ENCODE results near the gene KLK11.
A peak's percentile ranks its signal among the peaks of the same experiment; 100 is the strongest.

The KLK11 gene

DNA sequence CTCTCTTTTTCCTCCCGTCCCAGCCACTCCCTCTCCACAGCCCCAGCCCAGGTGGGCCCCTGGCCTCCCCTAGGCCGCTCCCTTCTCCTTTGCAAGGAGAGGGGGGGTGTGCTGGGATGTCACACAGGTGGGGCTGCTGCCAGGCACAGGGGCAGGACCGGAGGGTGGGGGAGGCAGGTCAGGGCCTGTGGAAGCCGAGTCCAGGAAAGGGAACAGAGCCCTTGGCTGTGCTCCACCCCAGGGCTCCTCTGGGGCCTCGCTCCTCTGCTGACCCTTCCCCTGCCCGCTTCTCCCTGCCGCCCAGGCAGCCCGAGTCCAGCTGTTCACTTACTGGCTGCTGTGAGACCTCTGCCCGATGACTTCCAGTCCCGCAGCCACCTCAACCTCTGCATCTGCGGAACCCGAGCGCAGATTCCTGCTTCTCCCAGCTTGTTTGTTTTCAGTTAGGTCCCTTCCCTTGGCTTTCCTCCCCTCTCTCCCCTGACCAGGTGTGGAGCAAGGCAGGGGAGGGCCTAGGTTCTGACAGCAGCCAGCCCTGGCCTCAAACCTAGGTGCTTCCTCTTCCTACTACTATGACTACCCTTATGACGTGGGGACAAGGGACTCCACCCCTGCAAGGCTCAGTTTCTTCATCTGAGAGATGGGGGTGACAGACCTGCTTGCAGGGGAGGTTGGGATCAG lies 850 bp upstream of the KLK11 start:
- DNase-seq = no peak

DNA sequence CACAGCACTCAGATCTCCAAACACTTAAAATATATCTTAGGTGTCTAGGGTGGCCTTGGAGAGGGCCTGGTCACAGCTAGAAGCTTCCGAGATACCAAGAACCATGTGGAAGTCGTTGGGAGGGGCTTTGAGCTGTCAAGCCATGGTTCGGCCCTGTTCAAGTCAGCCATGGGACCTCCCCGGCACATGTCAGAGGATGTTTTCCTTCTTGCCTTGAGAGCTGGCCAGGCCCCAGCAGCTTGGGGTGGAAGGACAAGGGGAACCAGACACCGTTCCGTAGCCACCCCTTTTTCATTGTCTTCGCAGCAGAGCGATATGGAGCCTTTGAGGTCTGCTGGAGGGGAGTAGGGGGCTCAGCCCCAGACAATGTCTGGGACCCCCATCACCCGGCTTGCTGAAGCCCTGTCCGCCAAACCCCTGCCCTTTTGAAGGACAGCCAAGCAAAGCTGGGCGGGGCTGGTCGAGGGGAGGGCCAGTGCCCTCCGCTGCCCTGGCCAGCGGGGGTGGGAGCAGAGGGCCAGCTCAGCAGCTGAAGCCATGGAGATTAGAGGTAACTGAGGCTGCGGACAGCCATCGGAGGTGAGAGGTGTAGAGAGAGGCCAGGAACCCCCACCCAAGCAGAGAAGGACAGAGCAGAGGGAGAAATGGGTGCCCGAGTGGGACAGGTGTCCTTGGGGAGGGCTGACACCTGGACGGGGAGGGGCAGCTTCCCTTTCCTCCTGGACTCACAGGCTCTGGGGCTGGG lies 435 bp downstream of the KLK11 start:
- DNase-seq = no peak

- DNase-seq = no peak
These were observed 1.0 kb downstream of the KLK11 start for GRCh38 chr19:51025401-51025800.

- DNase-seq = no peak
These were observed 1.5 kb downstream of the KLK11 start for GRCh38 chr19:51024924-51025323.

- DNase-seq = no peak
These were observed 2.5 kb downstream of the KLK11 start for GRCh38 chr19:51023946-51024345.

- DNase-seq = no peak
These were observed 3.9 kb downstream of the KLK11 start for GRCh38 chr19:51022526-51022925.

DNA sequence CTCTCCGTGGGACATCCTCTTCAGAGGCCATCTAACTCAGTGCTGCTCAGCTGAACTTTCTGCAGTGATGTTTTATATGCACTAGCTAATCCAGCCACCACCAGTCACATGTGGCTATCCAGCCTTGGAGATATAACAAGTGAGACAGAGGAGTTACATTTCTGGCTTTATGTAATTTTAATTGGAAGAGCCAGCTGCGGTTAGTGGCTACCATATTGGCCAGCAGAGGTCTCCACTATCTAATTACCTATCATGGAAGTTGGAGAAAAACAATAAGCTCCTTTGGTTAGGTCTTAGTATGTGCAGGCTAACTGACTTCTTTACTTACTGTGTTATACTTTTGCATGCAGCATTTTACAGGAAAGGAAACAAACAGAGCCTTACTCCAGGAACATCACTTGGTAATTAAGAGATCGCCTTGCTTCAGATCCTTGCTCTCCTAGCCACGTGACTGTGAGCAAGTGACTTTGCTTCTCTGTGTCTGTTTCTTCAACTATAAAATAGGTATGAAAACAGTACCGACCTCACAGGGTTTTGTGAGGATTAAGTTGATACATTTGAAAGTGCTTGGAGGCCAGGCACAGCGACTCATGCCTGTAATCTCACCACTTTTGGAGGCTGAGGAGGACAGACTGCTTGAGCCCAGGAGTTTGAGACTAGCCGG lies 5.3 kb downstream of the KLK11 start:
- DNase-seq = peak; percentile 42

- no peak for DNase-seq
These were observed 6.9 kb downstream of the KLK11 start, which contains the start of gene KLK10 for GRCh38 chr19:51019544-51019925. TSS of gene KLK10 (minus strand) at chr19:51019709. CDS start at chr19:51019130, 579 bp downstream.

DNA sequence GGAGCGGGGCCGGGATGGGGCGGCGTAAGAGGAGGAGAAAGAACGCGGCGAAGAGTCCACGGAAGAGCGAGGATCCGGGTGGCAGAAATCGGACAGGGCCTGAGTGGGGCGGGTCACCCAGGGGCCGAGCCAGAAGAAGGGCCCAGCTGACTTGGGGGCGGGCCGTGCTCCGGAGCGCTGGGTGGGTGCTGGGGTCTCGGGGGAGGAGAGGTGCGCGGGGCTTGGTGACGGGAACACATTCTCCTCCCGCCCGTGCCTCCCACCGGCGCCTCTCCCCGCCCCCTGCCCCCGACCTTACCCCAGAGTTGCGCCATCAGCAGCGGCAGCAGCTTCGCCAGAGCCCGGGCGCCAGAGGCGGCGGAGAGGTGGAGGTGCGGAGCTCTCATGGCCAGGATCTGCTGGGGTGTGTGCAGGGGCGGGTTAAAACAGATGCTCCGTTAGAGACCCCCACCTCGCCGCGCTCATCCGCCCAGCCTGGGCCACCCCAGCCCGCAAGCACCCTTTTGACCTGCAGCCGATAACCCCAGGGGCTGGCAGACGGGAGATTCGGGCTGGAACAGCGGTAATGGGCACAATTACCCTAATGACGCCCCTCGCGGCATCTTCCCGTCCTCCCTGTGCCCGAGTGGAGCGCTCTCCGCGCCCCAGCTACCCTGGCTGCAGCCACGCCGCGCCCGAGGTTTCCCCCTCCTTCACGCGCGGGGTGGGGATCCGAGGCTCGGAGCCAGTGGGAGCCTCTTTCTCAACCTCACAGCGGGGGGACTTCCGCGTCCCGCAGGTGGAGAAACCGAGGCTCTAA lies 7.5 kb downstream of the KLK11 start:
- DNase-seq = no peak

- peak; percentile 33 for DNase-seq
These were observed 9.4 kb downstream of the KLK11 start for GRCh38 chr19:51016798-51017683.

DNA sequence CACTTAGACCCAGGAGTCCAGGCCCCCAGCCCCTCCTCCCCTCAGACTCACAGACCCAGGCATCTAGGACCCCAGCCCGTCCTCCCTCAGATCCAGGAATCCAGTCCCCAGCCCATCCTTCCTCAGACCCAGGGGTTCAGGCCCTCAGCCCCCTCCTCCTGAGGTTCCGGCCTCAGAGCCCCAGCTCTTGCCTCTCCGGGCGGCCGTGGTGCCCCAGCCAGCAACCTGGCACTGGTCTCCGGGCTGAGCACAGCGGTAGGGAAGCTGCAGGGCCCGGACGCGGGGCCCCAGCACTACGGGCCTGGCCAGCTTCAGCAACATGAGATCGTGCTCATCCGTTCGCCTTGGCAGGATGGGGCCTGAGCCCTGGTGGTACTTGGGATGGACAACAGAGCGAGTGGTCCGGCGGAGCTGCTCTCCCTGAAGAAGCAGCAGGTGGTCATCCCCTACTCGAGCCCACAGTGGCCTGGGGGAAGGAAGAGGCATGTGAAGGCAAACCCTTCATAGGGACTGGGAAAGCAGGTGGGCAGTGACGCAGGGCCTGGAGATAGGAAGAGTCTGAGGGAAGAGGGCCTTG lies 10.6 kb downstream of the KLK11 start:
- DNase-seq = no peak

GRCh38 chr19:51014242-51014641 lies 12.2 kb downstream of the KLK11 start:
- no peak for DNase-seq

GRCh38 chr19:51012661-51013190 lies 13.7 kb downstream of the KLK11 start:
- DNase-seq = no peak

- DNase-seq = no peak
These were observed 16.2 kb downstream of the KLK11 start for GRCh38 chr19:51010066-51010795.

DNA sequence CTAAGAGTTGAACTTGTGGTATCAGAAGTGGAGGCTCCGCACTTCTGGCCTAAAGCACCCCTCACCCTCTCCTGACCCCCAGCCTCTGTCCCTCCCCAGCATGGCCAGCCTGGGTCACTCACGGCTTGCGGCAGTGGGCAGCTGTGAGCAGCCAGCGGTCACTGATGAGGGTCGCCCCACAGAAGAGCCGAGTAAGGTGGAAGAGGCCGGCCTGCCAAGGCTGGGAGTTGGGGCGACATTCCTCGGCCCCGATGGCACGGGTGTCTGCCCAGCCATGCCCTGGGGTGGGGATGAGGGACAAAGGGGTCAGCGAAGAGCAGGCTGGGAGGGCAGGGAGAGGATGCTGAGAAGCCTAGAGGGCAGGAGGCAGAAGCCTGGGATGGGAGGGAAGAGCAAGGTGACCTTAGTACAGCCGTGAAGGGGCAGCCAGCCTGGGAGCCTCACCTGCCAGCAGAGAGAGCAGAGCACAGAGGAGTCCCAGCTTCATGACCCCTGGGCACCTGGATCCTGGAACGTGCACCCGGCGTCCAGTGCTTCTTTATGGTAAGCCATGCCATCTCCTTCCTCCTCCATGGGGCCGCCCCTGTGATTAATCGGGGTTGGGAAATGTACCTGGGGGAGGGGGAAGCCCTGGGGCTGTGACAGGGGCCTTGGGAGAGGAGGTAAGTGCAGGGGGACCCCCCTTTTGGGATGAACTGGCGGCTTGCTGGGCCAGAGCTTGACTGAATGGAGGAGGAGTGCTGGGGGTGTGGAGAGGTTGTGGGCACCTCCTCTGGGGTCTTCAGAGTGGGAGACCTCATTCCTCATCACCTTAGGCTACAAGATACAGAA lies 17.1 kb downstream of the KLK11 start:
- no peak for DNase-seq

DNA sequence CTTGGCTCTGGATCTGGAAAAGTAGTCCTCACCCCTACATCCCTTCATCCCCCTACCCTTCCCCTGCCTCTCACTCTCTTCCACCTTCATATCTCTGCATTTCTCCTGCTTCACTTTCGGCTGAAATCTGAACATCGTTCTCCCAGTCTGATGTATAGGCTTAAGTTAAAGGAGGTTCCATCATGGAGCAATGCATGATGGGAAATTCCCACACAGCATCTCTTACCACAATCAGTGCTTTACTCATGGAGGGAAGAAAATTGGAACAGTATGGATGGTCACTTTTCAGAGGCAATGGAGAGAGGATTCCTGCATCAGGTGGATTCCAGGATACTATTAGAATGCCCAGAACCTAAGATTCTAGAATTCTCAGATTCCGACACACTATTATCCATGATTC lies 18.9 kb downstream of the KLK11 start:
- DNase-seq = no peak

DNA sequence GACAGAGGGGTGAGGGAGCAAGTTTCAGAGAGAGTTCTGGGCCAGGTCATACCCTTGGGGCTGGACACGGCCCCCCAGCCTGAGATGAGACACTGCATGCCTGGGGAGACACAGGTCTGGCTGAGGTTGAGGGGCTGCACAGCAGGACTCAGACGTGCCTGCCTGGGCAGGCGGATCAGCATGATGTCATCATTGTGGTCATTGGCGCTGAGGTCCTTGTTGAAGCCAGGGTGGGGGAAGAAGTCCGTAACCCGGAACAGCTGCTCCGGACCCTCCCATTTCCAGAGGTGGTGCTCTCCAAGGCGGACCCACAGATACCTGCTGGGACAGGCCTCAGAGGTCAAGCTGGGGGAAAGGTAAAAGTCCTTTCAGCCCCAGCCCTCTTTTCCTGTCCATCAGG lies 20.0 kb downstream of the KLK11 start:
- DNase-seq = no peak

DNA sequence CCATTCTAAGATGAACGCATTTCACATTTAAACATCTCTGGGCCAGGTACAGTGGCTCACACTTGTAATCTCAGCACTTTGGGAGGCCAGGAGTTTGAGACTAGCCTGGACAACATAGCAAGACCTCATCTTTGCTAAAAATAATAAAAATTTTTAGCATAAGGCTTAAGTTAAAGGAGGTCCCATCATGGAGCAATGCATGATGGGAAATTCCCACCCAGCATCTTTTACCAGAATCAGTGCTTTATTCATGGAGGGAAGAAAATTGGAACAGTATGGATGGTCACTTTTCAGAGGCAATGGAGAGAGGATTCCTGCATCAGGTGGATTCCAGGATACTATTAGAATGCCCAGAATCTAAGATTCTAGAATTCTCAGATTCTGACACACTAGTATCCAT lies 21.2 kb downstream of the KLK11 start:
- no peak for DNase-seq

- DNase-seq = no peak
These were observed 23.1 kb downstream of the KLK11 start for GRCh38 chr19:51003316-51003715.

All from fibroblast of skin of right biceps (primary cell).